ENCODE measurements around the gene DOK7. TPM values are rescaled to one million over a fixed set of nuclear protein-coding genes. Genes with fewer than 3 reads are reported as not detected.
A peak's percentile ranks its signal among the peaks of the same experiment; 100 is the strongest.

Gene DOK7
- polyA plus RNA-seq, 3 donors = not detected

DNA sequence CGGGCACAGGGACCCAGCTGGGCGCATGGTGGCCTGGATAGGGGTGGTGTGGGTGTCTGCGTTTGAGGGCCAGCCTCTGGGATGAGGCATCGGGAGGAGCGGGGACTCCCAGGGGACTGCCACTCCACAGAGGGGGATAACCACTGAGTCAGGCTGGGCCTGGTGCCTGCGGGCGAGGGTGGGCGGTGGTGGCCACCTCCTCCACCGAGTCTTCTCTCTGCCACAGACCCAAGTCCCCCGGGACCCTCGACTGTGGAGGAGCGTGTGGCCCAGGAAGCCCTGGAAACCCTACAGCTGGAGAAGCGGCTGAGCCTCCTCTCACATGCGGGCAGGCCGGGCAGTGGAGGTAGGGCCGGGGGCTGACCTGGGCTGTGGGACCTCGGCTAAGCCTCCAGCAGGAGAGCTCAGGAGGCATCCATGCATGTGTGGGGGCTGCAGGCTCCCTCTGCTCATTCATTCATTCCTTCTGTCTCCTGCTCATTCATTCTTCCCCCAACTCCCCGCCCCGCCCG is 26.4 kb downstream of the DOK7 start:
- Histone ChIP-seq H3K36me3 (replicated peaks in 1 of 2; ENCODE audit: control insufficient read depth in 1 of 2, insufficient read depth in 2 of 2, low read length in 2 of 2) (no peaks in the 10 kb centered on the region), H3K4me3 (replicated peaks in 1 of 3; ENCODE audit: low read depth in 2 of 3, low read length in 3 of 3) (no peak overlapping the region), H4K20me1 (ENCODE audit: insufficient read depth, low read length) (no peaks in the 10 kb centered on the region), H2AFZ (ENCODE audit: insufficient read depth, low read depth, low read length, poor library complexity, severe bottlenecking) (no peak overlapping the region), H3K4me1 (ENCODE audit: control insufficient read depth in 1 of 2, insufficient read depth in 2 of 2, low read length in 2 of 2) (peaks cover 6 to 10% of the 10 kb centered on the region in 2 donors), H3K79me2 (ENCODE audit: insufficient read depth, low read length) (no peaks in the 10 kb centered on the region), H3K27me3 (ENCODE audit: control insufficient read depth in 2 of 2, insufficient read depth in 2 of 2, low read length in 2 of 2) (peaks cover 0 to 25% of the 10 kb centered on the region in 2 donors), H3K9ac (ENCODE audit: insufficient read depth, low read length, poor library complexity, severe bottlenecking) (no peak overlapping the region), H3K4me2 (replicated peaks; ENCODE audit: extremely low read depth, low read length, poor library complexity, severe bottlenecking) (no peak overlapping the region), H3K9me3 (replicated peaks in 1 of 2; ENCODE audit: control insufficient read depth in 1 of 2, insufficient read depth in 1 of 2, low read length in 2 of 2) (no peaks in the 10 kb centered on the region), H3K27ac (ENCODE audit: low read depth in 1 of 2, low read length in 2 of 2) (no peak overlapping the region)
- TF ChIP-seq, protein P1, sequence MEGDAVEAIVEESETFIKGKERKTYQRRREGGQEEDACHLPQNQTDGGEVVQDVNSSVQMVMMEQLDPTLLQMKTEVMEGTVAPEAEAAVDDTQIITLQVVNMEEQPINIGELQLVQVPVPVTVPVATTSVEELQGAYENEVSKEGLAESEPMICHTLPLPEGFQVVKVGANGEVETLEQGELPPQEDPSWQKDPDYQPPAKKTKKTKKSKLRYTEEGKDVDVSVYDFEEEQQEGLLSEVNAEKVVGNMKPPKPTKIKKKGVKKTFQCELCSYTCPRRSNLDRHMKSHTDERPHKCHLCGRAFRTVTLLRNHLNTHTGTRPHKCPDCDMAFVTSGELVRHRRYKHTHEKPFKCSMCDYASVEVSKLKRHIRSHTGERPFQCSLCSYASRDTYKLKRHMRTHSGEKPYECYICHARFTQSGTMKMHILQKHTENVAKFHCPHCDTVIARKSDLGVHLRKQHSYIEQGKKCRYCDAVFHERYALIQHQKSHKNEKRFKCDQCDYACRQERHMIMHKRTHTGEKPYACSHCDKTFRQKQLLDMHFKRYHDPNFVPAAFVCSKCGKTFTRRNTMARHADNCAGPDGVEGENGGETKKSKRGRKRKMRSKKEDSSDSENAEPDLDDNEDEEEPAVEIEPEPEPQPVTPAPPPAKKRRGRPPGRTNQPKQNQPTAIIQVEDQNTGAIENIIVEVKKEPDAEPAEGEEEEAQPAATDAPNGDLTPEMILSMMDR (IDR thresholded peaks at IDR 0.05) = no peak
- no peak overlapping the region for H3K4me3 Mint-ChIP-seq
- peaks cover 3% of the 10 kb centered on the region for H3K4me1 Mint-ChIP-seq
- H3K27ac Mint-ChIP-seq = no peak overlapping the region
- WGBS (ENCODE audit: insufficient coverage) = 55% methylated on average over 17 of the region's 20 CpGs
- peaks cover 35 to 85% (median 57%) of the 10 kb centered on the region in 3 donors for H3K27me3 Mint-ChIP-seq (ENCODE audit: low read depth in 3 of 3)
- intact Hi-C loops (cut with micrococcal nuclease) = no loop called here
- DNase-seq = no peak
- H3K9me3 Mint-ChIP-seq = peaks cover 0 to 3% (median 0%) of the 10 kb centered on the region in 7 donors
- no peaks in the 10 kb centered on the region for H3K36me3 Mint-ChIP-seq

DNA sequence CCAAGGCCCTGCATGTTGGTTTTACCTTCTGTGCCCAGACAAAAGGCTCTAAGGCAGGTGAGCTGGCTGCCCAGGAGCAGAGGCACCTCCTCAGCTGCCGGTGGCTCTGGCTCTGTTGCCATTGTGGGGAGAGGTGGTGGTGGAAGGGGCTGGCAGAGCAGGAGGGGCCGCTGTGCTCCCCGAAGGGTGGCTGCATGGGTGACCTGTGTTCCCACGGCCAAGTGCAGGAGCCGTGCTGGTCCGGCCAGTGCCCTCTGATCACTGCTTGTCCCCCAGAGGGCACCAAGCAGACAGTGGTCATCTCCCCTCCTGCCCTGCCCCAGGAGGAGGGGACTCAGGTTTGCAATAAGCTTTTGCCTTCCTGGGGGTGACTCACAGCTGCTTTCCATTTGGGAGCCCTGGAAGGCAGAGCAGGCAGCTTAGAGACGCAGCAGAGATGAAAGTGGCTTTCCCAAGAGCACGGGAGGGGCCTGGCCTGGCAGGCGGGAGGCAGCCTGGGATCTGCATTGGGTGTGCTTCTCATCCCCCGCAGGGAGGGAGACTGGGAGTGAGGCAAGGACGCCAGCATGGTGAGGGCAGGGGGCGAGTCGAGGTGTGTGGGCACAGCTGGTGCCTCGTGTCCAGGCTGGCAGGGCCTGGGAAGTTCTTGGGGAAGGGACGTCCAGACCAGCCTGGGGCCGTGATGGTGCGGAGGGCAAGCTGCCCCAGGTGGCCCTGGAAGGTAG is 28.7 kb downstream of the DOK7 start:
- H3K4me1 ChIP-seq (ENCODE audit: control insufficient read depth in 1 of 2, insufficient read depth in 2 of 2, low read length in 2 of 2) = no peaks in the 10 kb centered on the region
- H3K9ac ChIP-seq (ENCODE audit: insufficient read depth, low read length, poor library complexity, severe bottlenecking) = no peak overlapping the region
- H4K20me1 ChIP-seq (ENCODE audit: insufficient read depth, low read length) = no peaks in the 10 kb centered on the region
- H3K4me3 ChIP-seq (replicated peaks in 1 of 3; ENCODE audit: low read depth in 2 of 3, low read length in 3 of 3) = no peak overlapping the region
- no peaks in the 10 kb centered on the region for H3K36me3 Mint-ChIP-seq
- H3K9me3 Mint-ChIP-seq = peaks cover 0 to 3% (median 0%) of the 10 kb centered on the region in 7 donors
- peaks cover 0 to 12% of the 10 kb centered on the region in 2 donors for H3K27me3 ChIP-seq (ENCODE audit: control insufficient read depth in 2 of 2, insufficient read depth in 2 of 2, low read length in 2 of 2)
- H3K4me2 ChIP-seq (replicated peaks; ENCODE audit: extremely low read depth, low read length, poor library complexity, severe bottlenecking) = no peak overlapping the region
- no peaks in the 10 kb centered on the region for H3K4me1 Mint-ChIP-seq
- peak overlapping the region in 2 of 7 donors; percentile 51 to 73 for H3K27ac Mint-ChIP-seq
- H3K36me3 ChIP-seq (replicated peaks in 1 of 2; ENCODE audit: control insufficient read depth in 1 of 2, insufficient read depth in 2 of 2, low read length in 2 of 2) = no peaks in the 10 kb centered on the region
- H3K9me3 ChIP-seq (replicated peaks in 1 of 2; ENCODE audit: control insufficient read depth in 1 of 2, insufficient read depth in 1 of 2, low read length in 2 of 2) = no peaks in the 10 kb centered on the region
- H3K27me3 Mint-ChIP-seq (ENCODE audit: low read depth in 3 of 3) = peaks cover 28 to 79% (median 42%) of the 10 kb centered on the region in 3 donors
- no peak overlapping the region for H2AFZ ChIP-seq (ENCODE audit: insufficient read depth, low read depth, low read length, poor library complexity, severe bottlenecking)
- peak overlapping the region in 1 of 2 donors; percentile 49 for H3K4me3 Mint-ChIP-seq
- no peaks in the 10 kb centered on the region for H3K79me2 ChIP-seq (ENCODE audit: insufficient read depth, low read length)
- TF ChIP-seq, protein P1 (IDR thresholded peaks at IDR 0.05) = no peak
- intact Hi-C loops (cut with micrococcal nuclease) = no loop called here
- DNase-seq = no peak
- no peak overlapping the region for H3K27ac ChIP-seq (ENCODE audit: low read depth in 1 of 2, low read length in 2 of 2)
- 65% methylated on average over 15 of the region's 17 CpGs for WGBS (ENCODE audit: insufficient coverage)

All from CD14-positive monocyte (primary cell).